GM21381 (cell line): ENCODE measurements around the gene MAGI1.
"Not testable (repeated sequence)": the region's sequence is repeated elsewhere in the genome, so short reads cannot be mapped to it uniquely, and the experiment has no call there.

Experiments
- ATAC-seq: cut with Tn5 transposase; IDR thresholded peaks from one replicate; pipeline ENCODE4 v1.9.1; 2021; ENCODE audit warnings: mild to moderate bottlenecking, moderate library complexity; ENCODE audit not compliant: unreplicated experiment

Gene MAGI1

DNA sequence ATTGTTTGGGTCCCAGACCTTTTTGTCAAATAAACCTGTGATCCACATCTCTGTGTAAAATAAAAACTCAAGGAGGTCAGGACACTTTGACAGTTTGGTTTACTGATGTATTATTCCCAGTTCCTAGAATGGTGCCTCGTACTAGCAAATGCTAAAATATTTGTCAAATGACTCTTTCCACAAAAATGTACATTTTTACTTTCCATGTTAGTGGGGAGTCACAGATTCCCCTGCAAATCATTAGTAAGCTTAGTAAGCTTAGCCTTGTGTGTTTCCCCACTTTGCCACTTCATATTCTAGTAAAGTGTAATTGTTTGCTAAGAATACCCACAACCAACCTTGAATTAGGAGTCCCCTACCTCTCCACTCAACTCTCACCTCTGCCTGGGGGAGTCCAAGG, 2.4 kb upstream of the MAGI1 start:
- no peak for ATAC-seq

DNA sequence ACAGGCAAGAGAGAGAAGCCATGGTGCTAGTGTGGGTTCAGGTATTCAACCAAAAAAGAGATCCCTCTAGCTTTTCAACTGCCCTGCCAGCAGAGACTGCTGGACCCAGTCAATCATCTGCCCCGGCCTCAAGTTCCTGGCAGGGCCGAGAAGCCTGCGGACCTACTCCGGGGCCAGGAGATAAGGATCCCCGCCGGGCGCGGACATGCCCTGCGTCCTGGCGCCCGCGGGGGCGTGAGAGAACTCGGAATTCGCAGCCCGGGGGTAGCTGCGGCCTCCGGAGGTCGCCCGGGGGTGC, 821 bp upstream of the MAGI1 start:
- no peak for ATAC-seq

DNA sequence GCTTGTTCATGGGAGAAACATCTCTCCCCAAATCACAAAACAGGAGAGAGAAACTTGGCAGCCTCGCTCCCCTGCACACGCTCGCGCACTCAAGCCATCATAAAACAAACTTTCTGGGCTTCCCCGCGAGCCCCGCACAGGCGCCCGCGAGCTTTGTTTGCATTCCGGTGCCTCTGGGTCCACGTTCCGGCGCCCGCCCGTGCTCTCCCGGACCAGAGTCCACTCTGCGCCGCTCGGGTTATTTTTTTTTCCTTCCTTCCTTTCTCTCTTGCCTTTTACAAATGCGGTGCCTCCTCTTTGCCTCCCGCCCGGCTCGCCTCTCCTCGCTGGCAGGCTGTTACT, 363 bp downstream of the MAGI1 start:
- peak; percentile 19 for ATAC-seq

- no peak for ATAC-seq
These were observed 740 bp downstream of the MAGI1 start for GRCh38 chr3:66037986-66038369.

DNA sequence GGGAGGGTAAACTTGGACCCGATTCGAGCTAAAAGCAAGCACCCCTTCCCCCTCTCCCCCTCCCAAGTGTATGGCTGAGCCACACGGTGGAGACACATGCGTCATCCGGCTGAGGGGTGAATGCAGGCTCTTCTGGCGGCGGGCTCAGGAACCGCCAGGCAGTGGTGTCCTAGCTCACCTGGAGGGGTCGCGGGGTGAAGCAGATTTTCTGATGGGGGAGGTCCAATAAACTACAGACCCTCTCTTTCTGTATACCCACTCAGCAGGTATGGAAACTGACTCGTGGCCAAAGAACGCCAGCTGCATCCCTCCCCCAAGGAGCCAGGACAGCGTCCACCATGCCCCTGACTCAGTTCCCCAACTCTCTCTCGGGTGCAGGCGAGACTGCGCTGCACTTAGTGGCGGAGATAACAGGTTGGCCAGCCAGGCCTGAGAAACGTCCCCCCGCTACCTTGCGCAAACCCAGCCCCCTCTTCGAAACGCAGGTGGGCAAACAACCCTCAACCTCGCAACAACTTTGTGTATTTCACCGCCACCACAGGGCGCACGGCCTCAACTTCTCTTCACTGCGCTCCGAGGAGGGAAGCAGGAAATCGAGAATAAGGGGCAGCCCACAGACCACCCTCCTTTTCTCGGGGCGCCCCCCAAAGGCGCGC, 1.3 kb downstream of the MAGI1 start:
- no peak for ATAC-seq

GRCh38 chr3:66036586-66037148, 2.1 kb downstream of the MAGI1 start:
- no peak for ATAC-seq

DNA sequence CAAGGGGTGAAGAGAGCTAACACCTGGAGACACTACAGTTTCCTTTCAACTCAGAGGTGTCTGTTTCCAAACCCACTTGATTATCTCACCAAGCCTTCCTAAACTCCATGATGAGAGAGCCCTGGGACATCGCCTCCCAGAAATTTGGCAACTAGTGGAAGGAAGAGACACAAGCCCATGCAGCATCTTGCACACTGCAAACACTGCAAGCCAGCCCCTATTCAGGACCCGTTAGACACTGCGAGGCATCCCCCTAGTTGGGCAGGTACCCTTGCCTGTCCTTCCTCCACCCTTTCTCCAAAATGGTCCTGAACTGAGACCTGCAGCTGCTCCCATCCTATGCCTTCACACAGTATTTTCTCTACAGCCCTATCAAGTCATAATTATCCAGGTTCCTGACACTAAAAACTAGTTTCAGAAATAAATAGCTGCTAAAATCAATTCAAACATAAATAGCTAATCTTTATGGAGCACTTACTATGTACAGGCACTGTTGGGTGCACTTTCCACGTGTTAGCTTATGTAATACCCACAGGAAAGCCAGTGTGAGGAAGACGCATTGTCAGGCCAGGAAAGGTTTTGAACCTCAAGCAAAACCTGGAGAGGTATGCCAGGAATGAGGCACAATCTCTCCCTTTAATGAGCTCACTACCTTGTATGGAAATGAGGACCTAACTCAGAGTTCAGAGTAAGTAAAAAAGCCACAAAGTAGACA, 2.8 kb downstream of the MAGI1 start:
- no peak for ATAC-seq

- ATAC-seq, result no peak
These were observed 5.2 kb downstream of the MAGI1 start for GRCh38 chr3:66033241-66034138.

- no peak for ATAC-seq
These were observed 7.5 kb downstream of the MAGI1 start for GRCh38 chr3:66031102-66031698.

- no peak for ATAC-seq
These were observed 9.3 kb downstream of the MAGI1 start for GRCh38 chr3:66029443-66029842.

- ATAC-seq, result no peak
These were observed 9.7 kb downstream of the MAGI1 start for GRCh38 chr3:66029014-66029413.

- no peak for ATAC-seq
These were observed 10.3 kb downstream of the MAGI1 start for GRCh38 chr3:66028457-66028856.

DNA sequence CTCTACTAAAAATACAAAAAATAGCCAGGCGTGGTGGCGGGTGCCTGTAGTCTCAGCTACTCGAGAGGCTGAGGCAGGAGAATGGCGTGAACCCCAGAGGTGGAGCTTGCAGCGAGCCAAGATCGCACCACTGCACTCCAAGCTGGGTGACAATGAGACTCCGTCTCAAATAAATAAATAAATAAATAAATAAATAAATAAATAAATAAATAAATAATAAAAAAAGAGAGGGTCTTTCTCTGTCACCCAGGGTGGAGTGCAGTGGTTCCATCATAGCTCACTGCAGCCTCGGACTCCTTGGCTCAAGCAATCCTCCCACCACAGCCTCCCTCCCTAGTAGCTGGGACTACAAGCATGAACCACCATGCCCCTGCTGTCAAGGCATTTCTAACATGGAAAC, 11.6 kb downstream of the MAGI1 start:
- ATAC-seq, result not testable (repeated sequence)

GRCh38 chr3:66023738-66024385, 14.9 kb downstream of the MAGI1 start:
- no peak for ATAC-seq

GRCh38 chr3:66023229-66023628, 15.5 kb downstream of the MAGI1 start:
- ATAC-seq, result no peak

- ATAC-seq, result no peak
These were observed 17.0 kb downstream of the MAGI1 start for GRCh38 chr3:66021731-66022131.

GRCh38 chr3:66019896-66020295, 18.8 kb downstream of the MAGI1 start:
- ATAC-seq, result no peak

DNA sequence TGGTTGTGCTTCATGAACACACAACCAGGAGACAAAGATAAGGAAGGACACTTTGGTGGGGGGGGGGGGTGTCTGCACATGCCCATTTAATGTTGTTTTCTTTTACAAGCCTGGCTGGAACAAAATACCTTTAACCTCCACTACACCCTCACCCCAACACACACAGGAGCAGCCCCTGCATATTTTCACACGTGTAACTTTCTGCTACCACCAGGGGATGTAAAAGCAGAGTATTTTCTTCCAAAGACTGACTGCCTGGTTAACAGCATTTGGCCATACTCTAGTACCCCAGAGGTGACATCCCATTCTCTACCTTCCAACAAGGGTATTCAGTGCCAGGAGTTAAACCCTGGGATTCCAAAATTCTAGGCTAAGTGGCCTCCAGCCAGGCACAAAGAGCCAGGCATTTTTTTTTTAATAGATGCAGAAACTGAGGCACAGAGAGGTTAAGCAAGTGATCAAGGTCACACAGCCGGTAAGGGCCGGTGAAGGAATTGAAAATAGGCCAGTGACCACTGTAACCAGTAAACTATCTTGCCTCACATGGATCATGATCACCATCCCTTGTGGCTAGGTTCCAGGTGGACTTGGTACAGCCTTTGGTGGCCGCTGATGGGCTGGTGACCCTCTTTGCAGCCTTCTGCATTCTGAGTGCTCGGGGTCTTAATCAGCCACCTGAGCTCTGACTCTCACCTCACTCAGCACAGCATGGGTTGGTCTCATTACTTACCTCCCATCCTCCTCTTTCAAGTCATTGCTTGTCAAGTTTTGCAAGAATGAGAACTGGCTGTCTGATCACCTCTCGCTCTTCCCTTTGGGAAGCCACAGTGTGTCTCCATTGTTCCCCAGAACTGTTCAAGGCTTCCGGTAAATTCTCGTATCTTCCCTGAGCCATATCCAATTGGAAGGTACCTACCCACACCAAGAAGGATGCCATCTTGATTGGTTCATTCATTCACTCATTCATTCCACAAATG, 20.4 kb downstream of the MAGI1 start:
- ATAC-seq, result no peak

DNA sequence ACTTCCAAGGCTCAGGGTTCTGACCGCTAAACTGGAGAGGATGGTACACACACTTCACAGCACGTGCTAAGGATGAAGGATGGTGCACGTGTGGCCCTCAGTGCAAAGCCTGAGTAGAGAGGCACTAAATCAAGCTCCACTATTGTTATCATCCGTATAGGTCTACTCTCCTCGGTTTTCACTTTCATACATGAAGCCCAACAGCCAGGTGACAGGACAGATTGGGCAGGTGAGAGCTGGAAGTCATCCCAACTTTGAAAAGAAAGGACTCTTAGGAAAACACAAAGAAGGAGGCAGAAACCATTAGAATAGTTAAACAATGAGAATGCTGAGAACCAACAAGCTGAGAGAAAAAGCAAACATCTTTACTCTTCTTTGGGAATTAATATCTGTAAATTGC, 21.1 kb downstream of the MAGI1 start:
- ATAC-seq, result no peak

- no peak for ATAC-seq
These were observed 21.6 kb downstream of the MAGI1 start for GRCh38 chr3:66017084-66017483.
